LNCAP (cell line): ENCODE results near the gene OR4C45.

ENCODE experiments used
- TF ChIP-seq, protein P1 (sequence below): fragments of 450-650 bp; IDR thresholded peaks from 2 replicates; pipeline ENCODE4 v1.5.1; 2017; ENCODE audit warnings: mild to moderate bottlenecking

The OR4C45 gene

DNA sequence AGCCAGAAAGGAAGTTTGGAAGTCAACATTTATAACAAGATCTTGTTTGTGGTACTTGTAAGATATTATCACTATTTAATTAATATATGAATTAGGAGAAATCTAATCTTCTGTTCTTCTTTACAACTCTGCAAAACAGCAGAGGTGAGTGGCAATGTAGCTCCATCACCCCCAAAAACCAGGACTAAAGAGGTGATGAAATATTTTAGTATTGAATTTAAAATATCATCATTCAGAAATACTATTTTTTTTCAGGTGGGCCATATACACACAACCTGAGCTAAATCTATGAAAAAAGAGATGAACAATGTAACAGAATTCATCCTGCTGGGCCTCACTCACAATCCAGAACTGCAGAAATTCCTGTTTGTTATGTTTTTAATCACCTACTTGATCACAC lies at the start of gene OR4C45:
OR4C45 (plus strand) TSS at position 301 of the 400 bp plus-strand sequence.
- TF ChIP-seq, protein P1, sequence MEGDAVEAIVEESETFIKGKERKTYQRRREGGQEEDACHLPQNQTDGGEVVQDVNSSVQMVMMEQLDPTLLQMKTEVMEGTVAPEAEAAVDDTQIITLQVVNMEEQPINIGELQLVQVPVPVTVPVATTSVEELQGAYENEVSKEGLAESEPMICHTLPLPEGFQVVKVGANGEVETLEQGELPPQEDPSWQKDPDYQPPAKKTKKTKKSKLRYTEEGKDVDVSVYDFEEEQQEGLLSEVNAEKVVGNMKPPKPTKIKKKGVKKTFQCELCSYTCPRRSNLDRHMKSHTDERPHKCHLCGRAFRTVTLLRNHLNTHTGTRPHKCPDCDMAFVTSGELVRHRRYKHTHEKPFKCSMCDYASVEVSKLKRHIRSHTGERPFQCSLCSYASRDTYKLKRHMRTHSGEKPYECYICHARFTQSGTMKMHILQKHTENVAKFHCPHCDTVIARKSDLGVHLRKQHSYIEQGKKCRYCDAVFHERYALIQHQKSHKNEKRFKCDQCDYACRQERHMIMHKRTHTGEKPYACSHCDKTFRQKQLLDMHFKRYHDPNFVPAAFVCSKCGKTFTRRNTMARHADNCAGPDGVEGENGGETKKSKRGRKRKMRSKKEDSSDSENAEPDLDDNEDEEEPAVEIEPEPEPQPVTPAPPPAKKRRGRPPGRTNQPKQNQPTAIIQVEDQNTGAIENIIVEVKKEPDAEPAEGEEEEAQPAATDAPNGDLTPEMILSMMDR, result no peak

- TF ChIP-seq, protein P1, result peak; percentile 69
Measured at GRCh38 chr11:49995565-49995964, 37.1 kb upstream of the OR4C45 start.

DNA sequence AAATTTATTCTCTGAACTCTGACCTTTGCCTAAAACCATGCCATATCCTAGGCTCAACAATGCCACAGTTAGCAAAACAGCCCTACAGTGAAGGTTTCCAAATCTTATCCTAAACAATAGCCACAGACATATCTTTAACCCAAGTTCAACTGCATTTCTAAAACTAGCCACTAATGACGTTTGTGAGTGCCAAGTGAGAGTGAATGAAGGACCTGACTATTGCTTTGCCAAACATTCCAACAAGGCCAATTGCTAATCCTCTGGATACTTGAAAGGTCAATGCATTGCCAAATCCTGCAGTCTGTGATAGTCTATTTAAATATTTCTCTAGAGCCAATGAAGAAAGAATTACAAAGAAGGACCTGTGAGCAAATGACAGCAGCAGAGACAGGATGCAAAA lies 2.5 kb upstream of the OR4C45 start:
- TF ChIP-seq, protein P1, result no peak

- TF ChIP-seq, protein P1, result no peak
Measured at GRCh38 chr11:50037251-50037650, 4.6 kb downstream of the OR4C45 start.

- TF ChIP-seq, protein P1, result no peak
Measured at GRCh38 chr11:50044647-50045046, 12.0 kb downstream of the OR4C45 start.

DNA sequence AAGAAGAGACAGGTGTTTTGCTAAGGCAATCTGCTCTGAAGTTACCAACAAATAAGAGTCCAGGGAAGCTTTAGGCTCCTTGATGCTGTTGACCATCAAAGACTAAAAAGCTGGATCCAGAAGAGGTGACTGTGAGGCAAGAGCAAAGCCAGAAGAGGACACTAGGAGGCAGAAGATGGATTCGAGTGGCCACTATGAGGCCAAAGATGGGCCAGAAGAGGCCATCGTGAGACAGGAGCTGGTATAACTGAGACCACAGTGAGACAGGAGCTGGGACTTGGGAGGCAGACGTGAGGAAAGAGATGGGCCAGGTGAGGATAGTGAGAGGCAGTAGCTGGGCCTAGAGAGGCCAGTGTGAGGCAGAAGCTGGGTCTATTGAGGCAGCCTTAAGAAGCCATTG lies 37.7 kb downstream of the OR4C45 start:
- TF ChIP-seq, protein P1, result no peak

DNA sequence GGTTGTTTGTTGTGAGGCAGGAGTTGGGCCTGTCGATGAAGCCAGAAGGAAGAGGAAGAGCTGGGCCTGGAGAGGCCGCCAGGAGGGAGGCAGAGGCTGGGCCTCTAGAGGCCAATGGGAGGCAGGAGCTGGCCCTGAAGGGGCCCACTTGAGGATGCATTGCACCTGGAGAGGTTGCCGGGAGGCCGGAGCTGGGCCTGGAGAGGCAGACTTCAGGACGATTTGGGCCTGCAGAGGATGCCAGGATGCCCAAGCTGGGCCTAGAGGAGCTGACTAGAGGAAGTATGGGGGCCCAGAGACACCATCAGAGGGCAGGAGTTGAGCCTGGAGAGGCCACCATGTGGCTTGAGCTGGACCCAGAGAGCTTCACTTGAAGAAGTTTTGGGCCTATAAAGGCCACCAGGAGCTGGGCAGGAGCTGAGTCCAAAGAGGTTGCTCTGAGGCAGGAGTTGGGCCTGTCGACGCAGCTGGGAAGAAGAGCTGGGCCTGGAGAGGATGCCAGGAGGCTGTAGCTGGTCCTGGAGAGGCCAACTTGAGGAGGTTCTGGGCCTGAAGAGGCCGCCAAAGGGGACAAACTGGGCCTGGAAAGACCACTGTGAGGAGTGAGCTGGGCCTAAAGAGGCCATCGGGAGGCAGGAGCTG lies 39.0 kb downstream of the OR4C45 start:
- TF ChIP-seq, protein P1, result no peak
